Activated CD8-positive, alpha-beta T cell treated with anti-CD3 and anti-CD28 coated beads, Interleukin-2, amount 10 ng/mL, durations not matched to agents 7 days and 5 days (primary cell): ENCODE measurements around the gene SLC25A36. TPM values are rescaled to one million over a fixed set of nuclear protein-coding genes. Genes with fewer than 3 reads are reported as not detected.
"Not testable (repeated sequence)": the region's sequence is repeated elsewhere in the genome, so short reads cannot be mapped to it uniquely, and the experiment has no call there.

Experiments
- ATAC-seq: fragments of 150-1000 bp; cut with Tn5 transposase; one replicate; pipeline ENCODE4 v1.10.0; 2021; ENCODE audit warnings: moderate library complexity
- CTCF ChIA-PET: fragments of 350-600 bp; sonication (Branson Sonifier 250); formaldehyde crosslinking; loops from one replicate; lab custom pipeline; 2021; ENCODE audit warnings: antibody characterized with exemption; lab: Charles Lee
- POLR2A ChIA-PET: fragments of 350-600 bp; sonication (Branson Sonifier 250); formaldehyde crosslinking; loops from one replicate; lab custom pipeline; 2021; ENCODE audit warnings: antibody characterized with exemption; lab: Charles Lee
- DNase-seq: peaks from one replicate; pipeline ENCODE4 v3.0.0-alpha.2; 2020
- H3K27ac Mint-ChIP-seq: one replicate; pipeline ENCODE4 v1.8.0; 2021; ENCODE audit warnings: mild to moderate bottlenecking, mixed read lengths
- H3K27me3 Mint-ChIP-seq: one replicate; pipeline ENCODE4 v1.8.0; 2021; ENCODE audit warnings: low read depth, mixed read lengths
- H3K36me3 Mint-ChIP-seq: one replicate; pipeline ENCODE4 v1.8.0; 2021; ENCODE audit warnings: low read depth, mixed read lengths
- H3K4me1 Mint-ChIP-seq: one replicate; pipeline ENCODE4 v1.8.0; 2021; ENCODE audit warnings: low read depth, mixed read lengths
- H3K4me3 Mint-ChIP-seq: one replicate; pipeline ENCODE4 v1.8.0; 2021; ENCODE audit warnings: mild to moderate bottlenecking, mixed read lengths
- H3K9me3 Mint-ChIP-seq: one replicate; pipeline ENCODE4 v1.8.0; 2022; ENCODE audit warnings: mixed read lengths; ENCODE audit not compliant: insufficient read depth
- total RNA-seq, 2 experiments: library from RNA; stranded (reverse); gene quantifications; one replicate each; pipeline ENCODE4 v1.2.3, GENCODE V29; 2021

SLC25A36 gene
- total RNA-seq, 2 experiments from 2014 or later: 39.6 to 46.0 TPM

GRCh38 chr3:140933109-140933508 is 8.5 kb upstream of the SLC25A36 start:
- Mint-ChIP-seq H3K4me3 (no peak overlapping the region), H3K4me1 (no peaks in the 10 kb centered on the region), H3K36me3 (peaks cover 2% of the 10 kb centered on the region), H3K27me3 (peaks cover 28% of the 10 kb centered on the region), H3K27ac (no peak overlapping the region), H3K9me3 (no peaks in the 10 kb centered on the region)
- CTCF ChIA-PET: no interaction called here
- POLR2A ChIA-PET: interaction anchor here (1.1 kb wide), 1 partner anchor 9 kb away, joined by 3 read pairs; no protein-coding TSS in a partner anchor
- ATAC-seq: no peak
- DNase-seq: no peak

DNA sequence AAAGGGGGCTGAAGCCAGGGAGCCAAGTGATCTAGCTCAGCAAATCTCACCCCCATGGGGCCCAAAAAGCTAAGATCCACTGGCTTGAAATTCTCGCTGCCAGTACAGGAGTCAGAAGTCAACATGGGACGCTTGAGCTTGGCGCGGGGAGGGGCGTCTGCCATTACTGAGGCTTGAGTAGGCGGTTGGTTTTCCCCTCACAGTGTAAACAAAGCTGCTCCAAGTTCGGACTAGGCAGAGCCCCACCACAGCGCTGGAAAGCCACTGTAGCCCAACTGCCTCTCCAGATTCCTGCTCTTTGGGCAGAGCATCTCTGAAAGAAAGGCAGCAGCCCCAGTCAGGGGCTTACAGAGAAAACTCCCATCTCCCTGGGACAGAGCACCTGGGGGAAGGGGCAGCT is 8.1 kb upstream of the SLC25A36 start:
- Mint-ChIP-seq H3K9me3 (no peaks in the 10 kb centered on the region), H3K4me1 (no peaks in the 10 kb centered on the region), H3K4me3 (no peak overlapping the region), H3K27me3 (peaks cover 27% of the 10 kb centered on the region), H3K36me3 (peaks cover 2% of the 10 kb centered on the region), H3K27ac (no peak overlapping the region)
- ChIA-PET CTCF (no interaction called here), POLR2A (interaction anchor here (1.1 kb wide), 1 partner anchor 9 kb away, joined by 3 read pairs; no protein-coding TSS in a partner anchor)
- ATAC-seq (no peak), DNase-seq (no peak)

- Mint-ChIP-seq H3K4me1 (peaks cover 28% of the 10 kb centered on the region), H3K27me3 (peaks cover 14% of the 10 kb centered on the region)
- H3K9me3 Mint-ChIP-seq, H3K27ac Mint-ChIP-seq, CTCF ChIA-PET, POLR2A ChIA-PET, H3K4me3 Mint-ChIP-seq, ATAC-seq, DNase-seq, H3K36me3 Mint-ChIP-seq: not testable (repeated sequence)
Observed at GRCh38 chr3:140939305-140939704, 2.3 kb upstream of the SLC25A36 start.

GRCh38 chr3:140941090-140941433 is 574 bp upstream of the SLC25A36 start:
- CTCF ChIA-PET: no interaction called here
- POLR2A ChIA-PET: no interaction called here
- Mint-ChIP-seq H3K36me3 (peaks cover 2% of the 10 kb centered on the region), H3K4me3 (peak overlapping the region; percentile 93), H3K9me3 (no peaks in the 10 kb centered on the region), H3K4me1 (peaks cover 32% of the 10 kb centered on the region), H3K27ac (peak overlapping the region; percentile 97), H3K27me3 (peaks cover 6% of the 10 kb centered on the region)
- ATAC-seq (no peak), DNase-seq (no peak)

DNA sequence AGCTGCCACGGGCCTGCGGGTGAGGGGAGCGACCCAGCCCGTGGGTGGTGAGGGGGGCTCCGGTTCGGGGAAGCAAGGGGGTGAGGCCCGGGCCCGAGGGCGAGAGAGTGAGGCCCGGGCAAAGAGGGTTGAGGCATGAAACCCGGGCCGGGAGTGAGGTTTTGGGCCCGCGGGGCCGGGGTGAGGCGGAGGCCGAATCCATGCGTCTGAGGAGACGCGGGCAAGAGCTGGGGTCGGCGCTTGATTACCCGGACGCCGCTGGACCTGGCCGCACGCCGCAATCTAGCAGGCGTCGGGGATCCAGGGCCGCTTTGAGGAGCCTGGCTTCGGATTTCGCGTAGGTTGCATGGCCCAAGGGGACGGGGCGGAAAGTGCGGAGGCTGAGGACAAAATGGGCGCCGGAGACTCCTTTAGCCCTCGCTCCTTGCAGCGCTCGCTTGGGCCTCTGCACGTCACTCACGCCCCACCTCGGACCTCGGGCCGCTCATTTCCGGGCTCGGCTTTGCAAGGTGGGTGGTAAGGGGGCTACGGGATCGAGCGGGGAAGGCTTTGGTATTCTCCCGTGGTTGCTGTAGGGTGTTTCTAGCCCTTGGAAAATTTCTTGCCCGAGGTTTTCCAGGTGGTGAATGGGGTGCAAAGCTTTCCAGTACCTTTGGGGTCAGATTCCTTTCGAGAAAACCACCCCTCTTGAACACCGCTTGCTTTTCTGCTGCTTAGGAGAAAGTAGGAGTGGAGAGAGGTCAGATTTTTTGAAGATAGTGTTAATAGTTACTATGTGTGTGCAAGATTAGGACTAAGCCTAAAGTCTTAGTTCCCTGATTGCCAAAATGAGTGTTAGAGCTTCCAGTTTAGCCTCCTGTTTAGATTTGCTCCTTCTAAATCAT is 827 bp downstream of the SLC25A36 start:
- ChIA-PET POLR2A (interaction anchor here (0.6 to 1.1 kb wide), 4 partner anchors 9 to 323 kb away, joined by 3 to 4 read pairs (median 3); no protein-coding TSS in a partner anchor), CTCF (interaction anchor here (1.0 to 2.5 kb wide), 2 partner anchors 10 to 163 kb away, joined by 3 to 10 read pairs; no protein-coding TSS in a partner anchor)
- peaks cover 32% of the 10 kb centered on the region for H3K4me1 Mint-ChIP-seq

DNA sequence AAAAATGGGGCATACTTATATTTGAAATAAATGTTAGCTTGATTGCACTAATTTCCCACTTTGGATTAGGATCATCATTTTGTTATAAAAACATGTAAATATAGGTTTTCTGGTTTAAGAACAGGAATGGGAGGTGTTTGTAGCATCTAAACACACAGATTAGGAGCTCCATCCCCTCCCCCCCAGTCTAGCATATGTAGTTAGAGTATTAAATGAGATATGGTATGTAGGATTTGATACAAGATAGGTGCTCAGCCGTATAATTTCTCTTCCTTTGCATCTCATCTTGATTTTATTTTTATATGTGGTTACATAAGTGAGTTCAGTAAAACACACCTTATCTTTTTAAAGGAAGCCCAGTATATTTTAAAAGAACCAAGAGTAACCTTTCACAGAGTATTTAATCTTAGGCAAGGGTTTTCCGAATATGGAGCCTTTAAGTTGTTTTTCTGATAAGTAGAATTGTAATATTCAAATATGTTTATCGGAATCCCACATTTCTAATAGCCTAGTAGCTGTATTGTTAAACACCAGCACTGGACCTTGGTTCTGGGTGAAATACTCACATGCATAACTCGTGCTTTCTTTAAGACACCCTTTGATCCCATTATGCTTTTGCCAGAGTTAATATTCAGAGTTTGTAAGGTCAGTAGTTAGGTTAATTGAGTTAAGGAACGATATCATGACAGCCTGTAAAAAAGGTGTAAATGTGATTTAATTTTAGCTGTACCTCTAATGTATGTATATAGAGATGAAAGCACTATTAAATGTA is 2.3 kb downstream of the SLC25A36 start:
- no peak overlapping the region for H3K27ac Mint-ChIP-seq
- H3K4me1 Mint-ChIP-seq: peaks cover 32% of the 10 kb centered on the region
- POLR2A ChIA-PET: interaction anchor here (0.6 to 1.0 kb wide), 4 partner anchors 17 to 1600 kb away, joined by 3 read pairs; partner anchors contain the start of gene MRPS22

More for the DNA sequence above, 827 bp downstream of the SLC25A36 start:
- Mint-ChIP-seq H3K36me3 (peaks cover 12% of the 10 kb centered on the region), H3K4me3 (peak overlapping the region; percentile 93), H3K27ac (peak overlapping the region; percentile 97), H3K9me3 (no peaks in the 10 kb centered on the region), H3K27me3 (no peaks in the 10 kb centered on the region)
- ATAC-seq (peak; percentile 14), DNase-seq (peak; percentile 53)

DNA sequence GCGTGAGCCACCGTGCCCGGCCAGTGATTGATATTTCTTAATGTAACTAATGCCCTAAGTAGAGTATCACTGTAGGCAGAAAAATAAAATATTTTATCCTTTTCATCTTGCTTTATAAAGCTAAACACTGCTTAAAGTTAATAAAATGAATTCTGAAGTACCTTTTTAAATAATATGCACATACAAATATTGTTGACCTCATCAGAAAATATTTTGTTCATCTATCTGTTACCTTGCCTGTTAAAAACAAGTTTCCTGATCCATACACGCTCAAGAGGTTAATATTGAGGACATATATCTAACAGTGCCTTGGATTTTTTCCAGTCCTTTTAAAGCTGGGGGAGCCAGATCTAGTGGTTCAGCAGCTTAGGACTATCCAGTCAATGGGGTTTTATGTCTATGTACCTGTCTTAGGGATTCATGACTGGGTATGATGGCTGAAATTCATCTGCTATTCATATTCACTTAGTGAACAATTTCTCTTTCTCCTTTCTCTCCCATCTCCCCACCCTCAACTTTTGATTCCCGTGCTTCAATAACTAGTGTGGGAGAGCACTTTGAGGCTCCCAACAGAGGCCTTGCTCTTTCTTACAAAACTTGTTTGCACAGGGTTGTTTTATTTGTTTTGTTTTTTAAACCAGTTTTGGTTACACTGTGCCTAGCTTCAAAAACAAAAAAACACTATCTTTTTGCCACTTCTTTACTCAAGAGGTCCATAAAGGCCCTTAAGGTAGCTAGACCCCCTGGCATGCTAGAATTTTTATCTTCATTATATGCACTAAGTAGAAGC is 7.0 kb downstream of the SLC25A36 start:
- Mint-ChIP-seq H3K9me3 (no peaks in the 10 kb centered on the region), H3K4me3 (no peak overlapping the region), H3K4me1 (peaks cover 16% of the 10 kb centered on the region), H3K27ac (no peak overlapping the region), H3K36me3 (peaks cover 12% of the 10 kb centered on the region), H3K27me3 (no peaks in the 10 kb centered on the region)
- ChIA-PET CTCF (no interaction called here), POLR2A (no interaction called here)
- no peak for DNase-seq
- ATAC-seq: no peak

More for the DNA sequence above, 2.3 kb downstream of the SLC25A36 start:
- no peak for DNase-seq
- no peaks in the 10 kb centered on the region for H3K9me3 Mint-ChIP-seq
- no peak for ATAC-seq
- CTCF ChIA-PET: interaction anchor here (1.0 to 2.5 kb wide), 4 partner anchors 9 to 162 kb away, joined by 3 to 10 read pairs (median 4); no protein-coding TSS in a partner anchor
- peaks cover 14% of the 10 kb centered on the region for H3K36me3 Mint-ChIP-seq
- peak overlapping the region; percentile 93 for H3K4me3 Mint-ChIP-seq
- no peaks in the 10 kb centered on the region for H3K27me3 Mint-ChIP-seq

DNA sequence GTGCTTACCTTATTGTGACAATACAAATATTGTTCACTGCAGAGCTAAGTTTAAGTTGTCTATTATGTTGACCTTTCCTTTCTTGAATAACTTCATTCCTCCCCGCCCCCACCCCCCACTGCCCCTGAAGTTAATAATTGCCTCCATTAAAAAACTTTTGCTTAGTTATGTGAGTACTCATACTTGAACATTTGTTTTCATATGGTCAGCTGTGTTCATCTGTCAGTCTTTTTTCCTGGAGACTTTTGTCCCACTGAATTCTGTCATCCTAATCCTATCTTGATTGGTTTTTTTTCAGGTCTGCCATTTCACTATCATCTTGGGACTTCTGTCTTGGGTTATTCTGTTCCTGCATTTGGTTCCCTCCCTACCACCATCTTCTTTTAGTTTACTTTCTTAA is 8.5 kb downstream of the SLC25A36 start:
- ChIA-PET CTCF (interaction anchor here (1.1 to 1.6 kb wide), 2 partner anchors 62 to 281 kb away, joined by 3 to 4 read pairs; partner anchors contain the start of gene PXYLP1), POLR2A (no interaction called here)
- Mint-ChIP-seq H3K9me3 (no peaks in the 10 kb centered on the region), H3K27me3 (no peaks in the 10 kb centered on the region), H3K4me3 (no peak overlapping the region), H3K36me3 (peaks cover 12% of the 10 kb centered on the region), H3K27ac (no peak overlapping the region), H3K4me1 (peaks cover 6% of the 10 kb centered on the region)
- DNase-seq (no peak), ATAC-seq (no peak)

- Mint-ChIP-seq H3K4me3 (no peak overlapping the region), H3K9me3 (no peaks in the 10 kb centered on the region), H3K36me3 (peaks cover 12% of the 10 kb centered on the region), H3K27me3 (no peaks in the 10 kb centered on the region), H3K4me1 (peaks cover 6% of the 10 kb centered on the region), H3K27ac (no peak overlapping the region)
- ChIA-PET CTCF (interaction anchor here (1.1 to 1.6 kb wide), 2 partner anchors 61 to 281 kb away, joined by 3 to 4 read pairs; partner anchors contain the start of gene PXYLP1), POLR2A (no interaction called here)
- ATAC-seq (no peak), DNase-seq (no peak)
Observed at GRCh38 chr3:140950863-140951262, 9.2 kb downstream of the SLC25A36 start.

- not testable (repeated sequence) for H3K4me1 Mint-ChIP-seq
Observed at GRCh38 chr3:140951750-140952149, 10.1 kb downstream of the SLC25A36 start.

More at GRCh38 chr3:140951750-140952149, 10.1 kb downstream of the SLC25A36 start:
- ATAC-seq, DNase-seq, H3K27me3 Mint-ChIP-seq, H3K4me3 Mint-ChIP-seq, H3K9me3 Mint-ChIP-seq, H3K36me3 Mint-ChIP-seq, H3K27ac Mint-ChIP-seq: not testable (repeated sequence)
- ChIA-PET POLR2A (interaction anchor here (0.5 kb wide), 1 partner anchor 15 kb away, joined by 3 read pairs; no protein-coding TSS in a partner anchor), CTCF (interaction anchor here (2.7 kb wide), 1 partner anchor 9 kb away, joined by 10 read pairs; the partner anchor contains the start of gene SLC25A36)
